ENCODE results near the gene DRGX. TPM values are rescaled to one million over a fixed set of nuclear protein-coding genes. Genes with fewer than 3 reads are reported as not detected.

Gene DRGX
- total RNA-seq, 4 donors from 2014 or later: 0.14 TPM; not detected in 3

DNA sequence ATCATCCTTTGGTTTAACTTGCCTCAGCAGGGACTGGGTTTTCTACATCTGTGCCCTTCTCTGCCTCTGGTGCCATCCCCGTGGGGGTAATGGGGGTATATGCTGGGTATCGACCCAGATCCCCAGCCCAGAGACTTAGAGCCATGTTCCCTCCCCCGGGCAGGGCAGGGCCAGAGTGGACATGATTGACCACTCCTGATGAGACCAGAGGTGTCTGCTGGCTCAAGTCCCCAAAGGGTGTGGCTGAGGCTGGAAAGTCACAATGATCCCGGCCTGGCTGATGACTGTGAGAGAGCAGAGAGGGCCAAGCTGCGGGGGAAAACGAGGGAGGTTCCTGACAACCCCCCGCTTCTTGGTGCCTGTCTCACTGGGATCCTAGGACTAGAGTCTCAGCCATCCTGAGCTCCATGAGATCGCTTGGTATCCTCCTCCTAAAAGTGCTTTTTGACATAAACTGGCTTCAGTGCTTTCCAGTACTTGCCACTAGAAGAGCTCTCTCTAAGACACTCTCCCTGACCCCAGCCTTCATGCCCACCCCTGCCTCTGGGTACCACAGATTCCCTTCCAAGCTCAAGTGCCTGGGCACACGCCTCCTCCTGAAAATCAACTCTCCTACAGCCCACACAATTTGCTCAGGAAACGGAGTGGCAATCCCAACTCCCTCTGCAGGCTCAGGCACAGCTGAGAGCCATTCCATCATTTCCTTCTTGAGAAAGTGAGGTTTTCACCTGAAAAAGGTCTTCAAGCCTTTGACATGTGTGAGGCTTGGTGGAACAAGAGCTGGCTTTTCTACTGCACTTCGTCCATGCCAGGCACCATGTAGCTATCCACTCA is 33.9 kb downstream of the DRGX start:
- no peak for DNase-seq
- no peak for TF ChIP-seq POLR2A (IDR thresholded peaks at IDR 0.05)
- TF ChIP-seq, protein P1, sequence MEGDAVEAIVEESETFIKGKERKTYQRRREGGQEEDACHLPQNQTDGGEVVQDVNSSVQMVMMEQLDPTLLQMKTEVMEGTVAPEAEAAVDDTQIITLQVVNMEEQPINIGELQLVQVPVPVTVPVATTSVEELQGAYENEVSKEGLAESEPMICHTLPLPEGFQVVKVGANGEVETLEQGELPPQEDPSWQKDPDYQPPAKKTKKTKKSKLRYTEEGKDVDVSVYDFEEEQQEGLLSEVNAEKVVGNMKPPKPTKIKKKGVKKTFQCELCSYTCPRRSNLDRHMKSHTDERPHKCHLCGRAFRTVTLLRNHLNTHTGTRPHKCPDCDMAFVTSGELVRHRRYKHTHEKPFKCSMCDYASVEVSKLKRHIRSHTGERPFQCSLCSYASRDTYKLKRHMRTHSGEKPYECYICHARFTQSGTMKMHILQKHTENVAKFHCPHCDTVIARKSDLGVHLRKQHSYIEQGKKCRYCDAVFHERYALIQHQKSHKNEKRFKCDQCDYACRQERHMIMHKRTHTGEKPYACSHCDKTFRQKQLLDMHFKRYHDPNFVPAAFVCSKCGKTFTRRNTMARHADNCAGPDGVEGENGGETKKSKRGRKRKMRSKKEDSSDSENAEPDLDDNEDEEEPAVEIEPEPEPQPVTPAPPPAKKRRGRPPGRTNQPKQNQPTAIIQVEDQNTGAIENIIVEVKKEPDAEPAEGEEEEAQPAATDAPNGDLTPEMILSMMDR (IDR thresholded peaks at IDR 0.05): no peak
- Histone ChIP-seq H3K36me3 (no peaks in the 10 kb centered on the region), H3K27me3 (no peaks in the 10 kb centered on the region), H3K27ac (no peak overlapping the region), H3K4me1 (no peaks in the 10 kb centered on the region), H3K9me3 (peaks cover 0 to 3% of the 10 kb centered on the region in 2 donors), H3K4me3 (no peak overlapping the region)
- intact Hi-C loops (cut with DNase I; ENCODE audit: low total_unique reads): no loop called here

DNA sequence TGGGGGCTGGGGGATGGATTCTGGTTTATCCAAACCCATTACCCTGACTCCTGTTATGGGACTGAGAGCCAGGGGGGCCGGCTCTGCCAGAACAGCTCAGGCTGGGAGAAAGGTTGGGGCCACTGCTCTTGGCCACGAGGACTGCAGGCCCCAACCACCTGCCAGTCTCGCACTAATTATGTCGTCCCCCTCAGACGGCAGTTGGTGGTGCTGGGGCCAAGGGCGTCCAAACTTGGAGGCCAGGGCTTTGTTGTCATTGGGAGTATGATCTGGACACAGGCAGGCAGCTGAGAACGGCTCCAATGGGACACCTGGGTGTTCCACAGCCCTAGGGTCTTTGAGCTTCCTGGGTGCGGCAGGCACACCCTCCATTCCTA is 34.7 kb downstream of the DRGX start:
- H3K27ac ChIP-seq: no peak overlapping the region
- no peak for TF ChIP-seq POLR2A (IDR thresholded peaks at IDR 0.05)
- TF ChIP-seq, protein P1 (IDR thresholded peaks at IDR 0.05): no peak

DNA sequence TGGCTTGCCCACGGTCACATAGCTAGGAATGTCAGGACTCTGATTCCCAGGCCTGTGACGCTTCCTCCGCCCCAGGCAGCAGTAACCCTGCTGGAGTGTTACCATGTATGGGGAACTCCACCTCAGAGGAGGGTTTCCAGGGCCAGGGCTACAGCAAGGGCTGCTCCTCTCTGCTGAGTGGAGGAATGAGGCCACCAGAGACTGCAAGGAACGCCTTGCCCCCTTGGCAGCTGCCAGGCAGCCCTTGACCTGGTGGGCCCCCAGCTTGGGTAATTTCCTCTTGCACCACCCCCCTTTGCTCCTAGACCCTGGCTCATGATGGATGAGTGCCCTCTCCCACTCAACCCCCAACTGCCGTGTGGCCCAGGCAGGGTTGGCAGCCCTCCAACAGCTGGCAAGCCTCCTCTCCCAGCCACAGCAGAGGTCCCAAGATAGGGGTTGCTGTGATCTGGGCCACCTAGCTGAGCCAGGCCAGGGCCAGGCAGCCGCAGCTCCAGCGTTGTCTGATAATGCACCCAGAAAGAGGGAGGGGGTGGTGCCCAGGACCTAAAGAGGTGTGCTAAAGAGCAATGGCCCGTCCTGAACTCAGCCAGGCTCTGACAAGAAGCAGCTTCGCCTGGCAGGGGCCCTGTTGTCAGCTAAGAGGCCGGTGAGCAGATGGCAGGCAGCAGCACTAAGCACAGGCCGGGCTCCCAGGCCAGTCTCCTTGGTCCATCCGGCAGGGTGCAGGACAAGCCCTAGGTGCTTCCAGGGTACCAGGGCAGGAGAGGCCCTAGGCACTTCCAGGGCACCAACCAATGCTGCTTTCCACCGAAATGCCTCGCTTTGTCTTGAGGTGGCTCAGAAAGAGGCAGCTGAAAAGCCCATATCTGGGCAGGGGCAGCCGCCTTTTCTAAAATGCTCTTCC is 35.4 kb downstream of the DRGX start:
- H3K4me3 ChIP-seq: no peak overlapping the region
- intact Hi-C loops (cut with DNase I; ENCODE audit: low total_unique reads): no loop called here
- H3K27me3 ChIP-seq: no peaks in the 10 kb centered on the region
- no peaks in the 10 kb centered on the region for H3K4me1 ChIP-seq
- peaks cover 0 to 3% of the 10 kb centered on the region in 2 donors for H3K9me3 ChIP-seq
- H3K36me3 ChIP-seq: no peaks in the 10 kb centered on the region
- TF ChIP-seq POLR2A (IDR thresholded peaks at IDR 0.05): no peak
- TF ChIP-seq, protein P1 (IDR thresholded peaks at IDR 0.05): no peak
- no peak overlapping the region for H3K27ac ChIP-seq
- no peak for DNase-seq

More for the DNA sequence above, 34.7 kb downstream of the DRGX start:
- DNase-seq: no peak
- Histone ChIP-seq H3K36me3 (no peaks in the 10 kb centered on the region), H3K4me1 (no peaks in the 10 kb centered on the region), H3K27me3 (no peaks in the 10 kb centered on the region), H3K4me3 (no peak overlapping the region), H3K9me3 (peaks cover 0 to 3% of the 10 kb centered on the region in 2 donors)
- intact Hi-C loops (cut with DNase I; ENCODE audit: low total_unique reads): no loop called here

DNA sequence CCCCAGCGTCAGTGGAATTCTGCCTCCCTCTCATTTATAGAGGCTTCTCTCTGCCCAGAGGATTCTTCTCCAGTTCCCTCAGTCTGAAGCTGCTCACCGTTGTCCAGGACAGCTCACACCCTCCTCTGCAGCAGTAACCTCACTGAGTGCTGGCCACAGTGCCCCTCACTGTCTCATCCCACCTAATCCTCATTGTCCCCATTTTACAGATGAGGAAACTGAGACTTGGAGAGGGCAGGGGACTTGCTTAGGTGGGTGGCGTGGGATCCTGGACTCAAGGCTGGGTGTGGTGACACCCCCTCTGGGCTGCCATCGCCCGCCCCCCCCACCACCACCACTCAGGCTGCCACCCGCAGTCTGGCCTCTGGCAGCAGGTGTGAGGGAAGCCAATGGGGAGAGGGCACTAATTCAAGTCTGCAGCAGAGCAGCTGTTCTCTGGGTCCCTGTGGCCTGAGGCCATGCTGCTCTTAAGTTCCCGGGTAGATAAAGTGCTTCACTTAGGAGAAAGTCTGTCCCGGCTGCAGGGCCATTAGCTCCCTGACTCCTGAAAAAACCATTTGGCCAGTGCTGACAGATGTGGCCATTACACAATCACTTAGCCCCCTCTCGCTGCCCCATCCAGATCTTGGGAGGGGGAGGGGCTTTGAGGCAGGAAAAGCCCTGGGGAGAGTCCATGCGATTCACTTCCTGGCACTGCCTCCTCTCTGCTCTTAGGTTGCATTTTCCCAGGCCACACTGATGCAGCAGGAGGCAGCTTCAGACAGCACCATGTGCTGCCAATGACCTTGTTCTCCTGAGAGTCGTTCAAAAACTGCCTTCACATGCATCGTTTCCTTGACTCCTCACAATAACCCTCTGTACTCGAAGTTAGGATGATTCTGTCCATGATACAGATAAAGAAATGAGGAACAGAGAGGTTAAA is 36.3 kb downstream of the DRGX start:
- intact Hi-C loops (cut with DNase I; ENCODE audit: low total_unique reads): no loop called here
- no peak for DNase-seq

More for the DNA sequence above, 36.3 kb downstream of the DRGX start:
- H3K27me3 ChIP-seq: no peaks in the 10 kb centered on the region
- H3K4me1 ChIP-seq: no peaks in the 10 kb centered on the region
- H3K36me3 ChIP-seq: no peaks in the 10 kb centered on the region
- peaks cover 0 to 3% of the 10 kb centered on the region in 2 donors for H3K9me3 ChIP-seq
- no peak overlapping the region for H3K27ac ChIP-seq
- TF ChIP-seq, protein P1 (IDR thresholded peaks at IDR 0.05): no peak
- TF ChIP-seq POLR2A (IDR thresholded peaks at IDR 0.05): no peak
- no peak overlapping the region for H3K4me3 ChIP-seq

All from uterus (tissue), 4 donors.